Stimulated activated naive CD4-positive, alpha-beta T cell (primary cell): ENCODE data around the gene GALNT12.
A peak's percentile ranks its signal among the peaks of the same experiment; 100 is the strongest.

Experiments
- DNase-seq, 6 experiments: peaks; one replicate each; lab custom pipeline; 2025; lab: John Stamatoyannopoulos, UW

GALNT12 gene

GRCh38 chr9:98804083-98804482 is 3.4 kb upstream of the GALNT12 start:
- DNase-seq: no peak

- no peak for DNase-seq
Measured at GRCh38 chr9:98805506-98806272, 1.8 kb upstream of the GALNT12 start.

DNA sequence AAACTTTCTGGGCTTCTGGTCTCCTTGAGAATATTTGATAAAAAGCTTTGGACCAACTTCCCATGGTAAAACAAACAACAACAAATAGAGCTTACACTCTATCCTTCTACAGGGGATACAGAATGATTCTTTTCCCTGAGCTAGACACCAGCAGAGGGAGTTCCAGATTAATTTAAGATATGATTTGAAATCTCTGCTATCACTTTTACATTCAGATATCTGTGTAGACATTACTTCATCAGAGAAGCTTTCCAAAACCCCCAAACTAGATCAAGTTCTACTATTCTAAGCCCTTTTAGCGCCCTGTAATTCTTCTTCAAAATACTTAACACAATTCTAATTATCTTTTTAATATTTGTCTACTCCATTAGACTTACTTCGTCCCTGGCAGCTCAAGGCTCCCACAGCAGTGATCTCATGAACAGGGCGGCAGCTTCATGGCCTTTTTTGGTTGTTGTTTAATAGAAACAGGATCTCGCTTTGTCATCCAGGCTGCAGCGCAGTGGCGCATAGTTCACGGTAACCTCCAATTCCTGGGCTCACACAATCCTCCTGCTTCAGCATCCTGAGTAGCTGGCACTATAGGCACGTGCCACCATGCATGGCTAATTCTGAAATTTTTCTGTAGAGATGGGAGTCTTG is 955 bp upstream of the GALNT12 start:
- no peak for DNase-seq

GRCh38 chr9:98807814-98808195 is 335 bp downstream of the GALNT12 start:
- peak in 2 of 6 experiments; percentile 29 to 39 for DNase-seq

- DNase-seq: peak in 1 of 6 experiments; percentile 21
Measured at GRCh38 chr9:98808411-98808815, 943 bp downstream of the GALNT12 start.

- no peak for DNase-seq
Measured at GRCh38 chr9:98808875-98809274, 1.4 kb downstream of the GALNT12 start.

GRCh38 chr9:98809311-98810101 is 2.0 kb downstream of the GALNT12 start:
- no peak for DNase-seq

DNA sequence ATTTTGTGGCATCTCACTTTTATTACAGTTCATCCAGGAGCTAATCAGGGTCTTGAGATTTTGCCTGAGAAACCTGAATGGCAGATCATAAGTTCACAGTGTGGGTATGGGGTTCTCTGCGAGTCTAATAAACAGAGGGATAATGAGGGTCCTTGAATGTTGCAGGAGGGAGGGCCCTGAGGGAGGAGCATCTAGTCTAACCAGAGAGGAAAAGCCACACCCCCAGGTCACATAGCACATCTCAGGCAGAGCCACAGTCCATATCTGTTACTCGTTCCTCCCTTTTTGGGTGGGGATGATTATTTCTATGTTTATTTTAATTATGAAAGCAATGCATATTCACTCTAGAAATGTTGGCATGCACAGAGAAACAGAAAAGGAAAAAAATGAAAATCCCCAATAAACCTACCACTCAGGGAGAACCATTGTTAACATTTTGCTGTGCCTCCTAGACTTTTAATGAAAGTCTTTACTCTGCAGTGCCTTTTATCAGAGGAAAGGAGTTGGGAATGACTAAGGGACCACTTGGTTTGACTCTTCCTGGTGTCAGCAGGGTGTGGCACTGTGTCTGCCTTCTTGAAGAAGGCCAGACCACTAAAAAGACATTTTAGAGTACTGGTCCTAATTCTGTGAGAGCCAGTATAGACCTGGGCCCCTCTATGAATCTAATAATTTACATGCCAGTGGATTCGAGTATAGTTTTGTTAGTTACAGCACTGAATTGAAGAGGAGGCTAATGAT is 2.8 kb downstream of the GALNT12 start:
- no peak for DNase-seq

DNA sequence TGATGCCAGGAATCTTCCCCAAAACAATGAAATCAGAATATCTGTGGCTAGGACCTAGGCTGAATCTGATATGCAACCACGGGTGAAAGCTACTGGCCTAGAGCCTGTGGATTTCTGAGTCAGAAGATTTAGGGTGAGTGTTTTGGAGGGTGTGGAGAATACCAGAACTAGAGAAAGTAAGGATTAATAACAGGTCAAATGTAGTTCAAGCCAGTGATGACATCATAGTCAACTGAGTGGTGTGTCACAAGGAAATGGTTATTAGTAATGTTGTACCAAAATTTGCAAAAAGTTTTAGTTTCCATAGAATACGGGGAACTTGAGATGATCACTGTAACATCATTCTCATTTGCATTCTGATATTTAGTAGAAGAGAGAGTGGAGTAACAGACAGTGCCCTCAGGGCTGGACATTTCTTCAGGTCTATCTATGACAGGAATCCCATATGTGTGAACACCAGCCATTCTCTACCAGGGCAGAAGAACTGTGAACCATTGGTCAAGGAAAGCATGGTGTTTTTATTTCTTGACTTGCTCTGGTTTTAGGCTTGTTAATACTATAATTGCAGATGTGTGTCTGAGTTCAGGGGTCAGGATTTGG is 3.7 kb downstream of the GALNT12 start:
- DNase-seq: no peak

DNA sequence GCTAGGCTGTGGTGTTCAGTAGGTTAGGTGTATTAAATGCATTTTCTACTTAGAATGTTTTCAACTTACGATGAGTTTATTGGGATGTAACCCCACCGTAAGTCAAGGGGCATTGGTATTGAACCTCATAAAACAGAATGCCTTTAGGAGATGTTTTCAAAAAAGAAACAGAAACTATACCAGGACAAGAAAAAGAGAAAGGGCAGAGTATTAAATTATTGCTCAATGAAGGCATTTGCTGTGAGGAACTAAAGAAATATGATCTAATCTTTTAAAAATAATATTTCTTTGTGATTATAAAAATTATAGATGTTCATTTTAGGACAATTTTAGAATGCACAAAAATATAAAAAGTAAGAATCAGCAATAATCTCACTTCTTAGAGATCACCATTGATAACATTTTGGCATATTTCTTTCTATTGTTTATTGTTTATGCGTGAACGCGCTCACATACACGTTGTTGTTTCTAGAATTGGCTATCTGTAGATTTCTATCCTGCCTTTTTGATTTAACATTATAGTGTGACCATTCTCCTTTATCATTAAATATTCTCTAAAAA is 8.0 kb downstream of the GALNT12 start:
- no peak for DNase-seq

DNA sequence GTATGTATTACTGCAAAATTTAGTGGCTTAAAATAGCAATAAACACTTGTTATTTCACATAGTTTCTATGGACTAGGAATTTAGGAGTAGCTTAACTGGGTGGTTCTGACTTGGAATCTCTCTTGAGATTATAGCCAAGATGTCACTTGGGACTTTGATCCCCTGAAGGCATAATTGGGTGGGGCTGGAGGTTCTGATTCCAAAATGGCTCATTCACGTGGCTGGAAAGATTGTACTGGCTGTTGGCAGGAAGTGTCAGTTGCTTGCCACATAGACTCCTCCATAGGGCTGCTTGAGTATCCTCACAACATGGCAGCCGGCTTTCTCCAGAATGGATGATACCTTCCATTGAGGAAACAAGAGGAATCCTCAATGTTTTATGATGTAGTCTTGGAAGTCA is 11.3 kb downstream of the GALNT12 start:
- DNase-seq: no peak

DNA sequence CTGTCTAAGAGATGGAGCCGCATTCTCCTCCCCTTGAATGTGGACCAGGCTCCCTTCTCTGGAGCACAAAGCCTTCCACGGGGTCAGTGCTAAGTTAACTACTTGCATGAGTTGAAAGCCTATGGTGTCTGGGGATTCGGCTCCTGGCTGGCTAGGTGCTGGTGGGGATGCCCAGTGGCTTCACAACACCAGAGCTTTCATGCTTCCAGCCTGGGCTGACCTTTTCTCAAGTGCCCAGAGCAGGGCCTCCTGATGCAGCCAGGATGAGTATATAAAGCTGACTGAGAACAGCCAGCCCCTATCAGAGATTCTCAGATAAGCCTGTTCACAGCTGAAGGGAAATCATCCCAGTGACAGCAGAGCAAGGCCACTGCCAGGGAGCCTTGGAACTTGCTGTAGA is 11.8 kb downstream of the GALNT12 start:
- no peak for DNase-seq

DNA sequence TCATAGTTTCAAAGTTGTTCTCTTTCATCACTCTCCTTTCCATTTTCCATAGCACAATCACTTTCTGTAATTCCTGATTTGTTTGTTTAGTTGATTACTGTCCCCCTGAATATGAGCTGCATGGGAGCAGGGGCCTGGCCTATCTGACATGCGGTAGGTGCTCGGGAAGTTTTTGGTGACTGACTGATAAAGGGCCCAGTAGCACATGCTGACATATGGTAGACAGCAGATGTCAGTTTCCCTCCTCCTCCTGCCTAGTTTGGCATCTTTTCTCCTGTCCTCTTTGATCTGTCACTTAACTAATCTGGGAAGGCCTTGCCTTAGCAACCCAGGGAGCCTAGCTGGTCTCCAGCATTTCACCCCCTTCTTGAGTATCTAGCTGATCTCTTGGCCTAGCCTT is 14.4 kb downstream of the GALNT12 start:
- DNase-seq: no peak

GRCh38 chr9:98822661-98823060 is 15.2 kb downstream of the GALNT12 start:
- no peak for DNase-seq

- DNase-seq: no peak
Measured at GRCh38 chr9:98823666-98824334, 16.3 kb downstream of the GALNT12 start.

- no peak for DNase-seq
Measured at GRCh38 chr9:98825414-98825813, 17.9 kb downstream of the GALNT12 start.

DNA sequence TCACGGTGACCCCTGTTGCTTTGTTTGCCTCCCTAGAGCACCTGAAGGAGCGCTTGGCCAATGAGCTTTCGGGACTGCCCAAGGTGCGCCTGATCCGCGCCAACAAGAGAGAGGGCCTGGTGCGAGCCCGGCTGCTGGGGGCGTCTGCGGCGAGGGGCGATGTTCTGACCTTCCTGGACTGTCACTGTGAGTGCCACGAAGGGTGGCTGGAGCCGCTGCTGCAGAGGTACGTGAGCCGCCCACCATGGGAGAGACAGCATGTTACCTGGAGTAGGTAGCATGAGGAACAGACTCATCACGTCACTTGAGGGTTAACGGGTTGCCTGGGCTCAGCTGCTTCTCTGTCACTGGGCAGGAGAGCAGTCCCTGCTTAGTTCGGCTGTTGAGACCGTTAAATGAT is 19.2 kb downstream of the GALNT12 start:
- no peak for DNase-seq

DNA sequence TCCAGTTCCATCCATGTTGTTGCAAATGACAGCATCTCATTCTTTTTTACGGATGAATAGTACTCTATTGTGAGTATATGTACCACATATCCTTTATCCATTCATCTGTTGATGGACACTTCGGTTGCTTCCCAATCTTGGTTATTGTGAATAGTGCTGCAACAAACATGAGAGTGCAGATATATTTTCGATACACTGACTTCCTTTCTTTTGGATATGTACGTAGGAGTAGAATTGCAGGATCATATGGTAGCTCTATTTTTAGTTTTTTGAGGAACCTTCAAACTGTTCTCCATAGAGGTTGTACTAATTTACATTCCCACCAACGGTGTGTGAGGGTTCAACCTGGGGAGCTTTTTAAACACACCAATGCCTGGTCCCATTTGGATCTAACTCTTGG is 22.3 kb downstream of the GALNT12 start:
- DNase-seq: no peak

DNA sequence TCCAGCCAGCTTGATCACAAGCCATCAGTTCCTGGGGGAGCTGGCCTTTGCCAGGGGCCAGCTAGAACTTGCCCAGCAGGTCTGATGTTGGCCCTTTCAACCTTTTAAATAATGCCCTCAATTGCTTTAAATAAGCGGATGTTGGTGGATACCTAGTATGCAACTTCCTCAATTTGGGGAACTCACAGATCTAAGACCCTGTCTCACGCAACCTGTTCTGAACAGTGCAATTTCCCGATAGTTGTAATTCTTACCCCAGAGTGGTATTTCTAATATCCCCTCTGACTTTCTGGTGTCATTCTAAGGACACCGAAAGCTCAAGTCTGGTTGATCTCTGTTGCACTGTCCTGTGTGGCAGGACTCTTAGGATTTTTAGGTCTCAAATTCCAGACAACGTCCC is 23.1 kb downstream of the GALNT12 start:
- DNase-seq: no peak

- no peak for DNase-seq
Measured at GRCh38 chr9:98831696-98832095, 24.2 kb downstream of the GALNT12 start.

- no peak for DNase-seq
Measured at GRCh38 chr9:98832768-98833089, 25.3 kb downstream of the GALNT12 start.
